IPS-18c (cell line): Measurements from ENCODE around the gene ADAM19.
"Not testable (repeated sequence)": the region's sequence is repeated elsewhere in the genome, so short reads cannot be mapped to it uniquely, and the experiment has no call there.

Source experiments
- H3K4me3 ChIP-seq: 2 replicates; pipeline ENCODE4 v1.7.0; 2013; ENCODE audit warnings: low read depth, mild to moderate bottlenecking, low read length, moderate library complexity; ENCODE audit not compliant: insufficient read depth
- H3K9me3 ChIP-seq: one replicate; pipeline ENCODE4 v1.6.1; 2013; ENCODE audit warnings: mild to moderate bottlenecking, low read length, moderate library complexity; ENCODE audit not compliant: control insufficient read depth, insufficient read depth

ADAM19 gene

DNA sequence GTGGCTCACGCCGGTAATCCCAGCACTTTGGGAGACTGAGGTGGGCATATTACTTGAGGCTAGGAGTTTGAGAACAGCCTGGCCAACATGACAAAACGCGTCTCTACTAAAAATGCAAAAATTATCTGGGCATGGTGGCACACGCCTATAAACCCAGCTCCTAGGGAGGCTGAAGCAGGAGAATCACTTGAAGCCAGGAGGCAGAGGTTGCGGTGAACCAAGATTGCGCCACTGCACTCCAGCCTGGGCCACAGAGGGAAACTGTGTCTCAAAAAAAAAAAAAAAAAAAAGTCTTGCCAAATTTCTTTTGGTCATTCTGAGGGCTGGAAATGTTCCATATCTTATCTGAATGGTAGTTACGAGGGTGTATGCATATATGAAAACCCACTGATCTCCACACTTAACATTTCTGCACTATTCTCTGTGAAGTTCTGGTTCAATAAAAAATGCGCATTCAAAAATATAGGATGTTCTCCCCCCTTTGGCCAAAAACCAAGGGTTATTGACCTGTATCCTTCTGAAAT, 129.1 kb downstream of the ADAM19 start:
- Histone ChIP-seq H3K9me3 (no peaks in the 10 kb centered on the region), H3K4me3 (no peak overlapping the region)

DNA sequence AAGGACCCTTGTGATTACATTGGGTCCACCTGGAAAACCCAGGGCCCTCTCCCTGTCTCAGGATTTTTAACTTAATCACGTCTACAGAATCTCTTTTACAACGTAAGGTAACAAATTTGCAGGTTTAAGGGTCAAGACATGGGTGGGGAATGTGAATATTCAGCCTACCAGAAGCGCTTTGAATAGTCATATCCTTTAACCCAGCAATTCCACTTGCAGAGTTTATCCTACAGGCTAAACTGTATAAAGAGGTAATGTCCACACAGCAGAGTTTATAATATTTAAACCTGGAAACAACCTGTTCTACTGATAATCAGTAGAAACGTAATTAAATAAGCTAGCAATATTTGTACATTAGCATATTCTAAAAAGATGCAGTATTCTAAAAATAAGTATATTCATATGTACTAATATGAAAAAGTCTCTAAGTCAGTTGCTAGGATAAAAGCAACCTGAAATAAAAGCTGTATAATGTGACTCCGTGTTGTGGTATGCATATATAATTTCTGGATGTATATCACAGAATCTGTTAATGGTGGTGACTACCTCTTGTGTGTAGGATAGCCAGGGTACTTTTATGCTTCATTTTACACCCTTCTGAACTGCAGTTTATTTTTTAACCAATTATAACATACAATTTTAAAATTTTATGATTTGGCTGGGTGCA, 129.7 kb downstream of the ADAM19 start:
- Histone ChIP-seq H3K4me3 (no peak overlapping the region), H3K9me3 (no peaks in the 10 kb centered on the region)

DNA sequence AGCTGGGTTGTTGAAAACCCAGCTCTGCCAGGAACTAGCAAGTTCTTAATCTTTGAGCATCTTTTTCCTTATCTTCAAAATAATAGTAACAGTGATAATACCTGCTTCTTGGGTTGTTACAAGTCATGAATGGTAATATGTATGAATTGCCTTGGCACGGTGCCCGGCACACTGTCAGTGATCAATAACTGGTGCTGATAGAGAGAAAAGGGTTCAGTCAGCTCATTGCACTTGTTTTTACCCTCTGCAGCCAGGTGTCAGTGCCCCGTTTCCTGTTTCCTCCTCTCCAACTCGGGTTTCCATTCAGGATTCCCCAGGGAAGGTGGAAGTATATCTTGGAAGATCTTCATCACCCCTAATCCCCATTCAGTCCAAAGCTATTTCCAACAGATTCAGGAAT, 131.4 kb downstream of the ADAM19 start:
- Histone ChIP-seq H3K9me3 (no peaks in the 10 kb centered on the region), H3K4me3 (no peak overlapping the region)

- no peaks in the 10 kb centered on the region for H3K9me3 ChIP-seq
- H3K4me3 ChIP-seq, result no peak overlapping the region
Measured at GRCh38 chr5:157443041-157443549, 132.5 kb downstream of the ADAM19 start.

DNA sequence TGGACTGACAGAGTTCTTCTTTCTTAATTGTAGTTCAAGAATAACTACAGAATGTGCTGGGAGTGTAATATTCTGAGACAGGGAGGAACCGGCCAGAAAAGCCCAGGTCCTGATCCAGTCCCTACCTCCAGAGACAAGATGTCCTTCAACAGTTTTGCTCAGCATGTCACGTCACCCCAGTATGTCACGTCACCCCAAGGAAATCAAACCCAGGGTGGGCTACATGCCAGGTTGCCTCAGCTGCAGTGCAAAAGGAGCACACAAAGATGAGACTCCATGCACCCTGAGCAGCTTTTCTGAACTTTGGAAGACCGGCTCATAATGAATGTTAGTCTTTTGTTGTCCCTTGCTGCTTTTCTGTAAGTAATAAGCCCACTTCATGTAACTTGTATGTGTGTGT, 141.5 kb downstream of the ADAM19 start:
- Histone ChIP-seq H3K4me3 (no peak overlapping the region), H3K9me3 (no peaks in the 10 kb centered on the region)

- H3K9me3 ChIP-seq, result no peaks in the 10 kb centered on the region
- H3K4me3 ChIP-seq, result no peak overlapping the region
Measured at GRCh38 chr5:157431544-157432200, 143.9 kb downstream of the ADAM19 start.

- H3K9me3 ChIP-seq, result not testable (repeated sequence)
Measured at GRCh38 chr5:157429920-157430319, 145.7 kb downstream of the ADAM19 start.

More at GRCh38 chr5:157429920-157430319, 145.7 kb downstream of the ADAM19 start:
- H3K4me3 ChIP-seq, result not testable (repeated sequence)
